Subcutaneous abdominal adipose tissue (tissue), 5 donors: ENCODE data around the gene NKG7.
"Not testable (repeated sequence)": the region's sequence is repeated elsewhere in the genome, so short reads cannot be mapped to it uniquely, and the experiment has no call there.

Experiments used
- H3K27ac ChIP-seq: one replicate; pipeline ENCODE4 v1.7.0; 2013; ENCODE audit warnings: low read depth, mild to moderate bottlenecking, inconsistent platforms, low read length, moderate library complexity
- H3K27me3 ChIP-seq, 5 donors: one replicate each; pipeline ENCODE4 v1.7.0; 2013; ENCODE audit warnings: low read length in 5 of 5, inconsistent platforms in 1 of 5; ENCODE audit not compliant: control insufficient read depth in 5 of 5, insufficient read depth in 4 of 5
- H3K36me3 ChIP-seq, 5 donors: one replicate each; pipeline ENCODE4 v1.7.0; 2013; ENCODE audit warnings: low read length in 5 of 5; ENCODE audit not compliant: control insufficient read depth in 5 of 5, insufficient read depth in 5 of 5
- H3K4me1 ChIP-seq, 5 donors: one replicate each; pipeline ENCODE4 v1.7.0; 2013; ENCODE audit warnings: low read length in 5 of 5, mild to moderate bottlenecking in 3 of 5, moderate library complexity in 1 of 5; ENCODE audit not compliant: control insufficient read depth in 5 of 5, insufficient read depth in 5 of 5
- H3K4me3 ChIP-seq, 5 donors: one replicate each; pipeline ENCODE4 v1.7.0; 2013; ENCODE audit warnings: low read length in 5 of 5, low read depth in 1 of 5
- H3K9ac ChIP-seq, 5 donors: one replicate each; pipeline ENCODE4 v1.7.0; 2013; ENCODE audit warnings: low read length in 5 of 5, mild to moderate bottlenecking in 4 of 5, moderate library complexity in 3 of 5
- H3K9me3 ChIP-seq, 5 donors: one replicate each; pipeline ENCODE4 v1.7.0; 2013; ENCODE audit warnings: low read length in 5 of 5; ENCODE audit not compliant: control insufficient read depth in 5 of 5
- donor health status: healthy.
- donor health status: healthy.
- donor health status: healthy.
- donor health status: healthy.
- donor health status: healthy.

NKG7 gene

DNA sequence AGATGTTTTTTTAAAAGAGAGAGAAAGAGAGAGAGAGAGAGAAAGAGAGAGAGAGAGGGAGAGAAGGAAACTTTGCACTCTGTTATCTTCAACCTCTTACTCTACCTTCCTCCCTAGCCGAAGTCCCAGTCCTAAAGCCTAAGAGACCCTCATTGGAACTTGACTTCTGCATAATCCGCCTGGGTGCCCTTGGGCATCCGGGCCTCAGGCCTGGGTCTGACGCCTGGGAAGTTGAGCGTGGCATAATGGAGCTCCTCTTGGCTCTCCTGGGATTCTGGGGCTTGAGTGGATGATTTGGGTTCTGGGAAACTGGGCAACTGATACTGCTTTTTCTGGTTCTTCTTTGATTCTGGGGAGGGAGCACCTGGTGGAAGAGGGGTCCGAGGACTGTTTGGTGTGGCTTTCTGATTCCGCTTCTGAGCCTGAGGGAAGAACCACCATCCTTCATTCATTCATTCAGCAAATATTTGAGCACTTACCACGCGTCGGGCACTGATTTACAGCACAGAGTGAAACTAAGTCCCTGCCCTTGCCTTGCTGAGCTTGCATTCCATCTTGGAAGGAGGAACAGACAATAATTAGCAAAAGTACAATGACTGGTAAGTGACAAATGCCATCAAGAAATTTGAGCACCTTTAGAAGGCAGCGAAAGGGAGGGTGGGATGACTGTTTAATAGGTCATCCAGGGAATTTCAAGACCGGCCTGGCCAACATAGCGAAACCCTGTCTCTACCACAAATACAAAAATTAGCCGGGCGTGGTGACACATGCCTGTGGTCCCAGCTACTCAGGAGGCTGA lies 38.7 kb upstream of the NKG7 start:
- peaks cover 0 to 12% (median 2%) of the 10 kb centered on the region in 5 donors for H3K27me3 ChIP-seq
- H3K9ac ChIP-seq = no peak overlapping the region
- no peaks in the 10 kb centered on the region for H3K36me3 ChIP-seq
- H3K4me3 ChIP-seq = no peak overlapping the region
- H3K9me3 ChIP-seq = peaks cover 0 to 1% (median 0%) of the 10 kb centered on the region in 5 donors
- peaks cover 0 to 2% (median 0%) of the 10 kb centered on the region in 5 donors for H3K4me1 ChIP-seq
- no peak overlapping the region for H3K27ac ChIP-seq

DNA sequence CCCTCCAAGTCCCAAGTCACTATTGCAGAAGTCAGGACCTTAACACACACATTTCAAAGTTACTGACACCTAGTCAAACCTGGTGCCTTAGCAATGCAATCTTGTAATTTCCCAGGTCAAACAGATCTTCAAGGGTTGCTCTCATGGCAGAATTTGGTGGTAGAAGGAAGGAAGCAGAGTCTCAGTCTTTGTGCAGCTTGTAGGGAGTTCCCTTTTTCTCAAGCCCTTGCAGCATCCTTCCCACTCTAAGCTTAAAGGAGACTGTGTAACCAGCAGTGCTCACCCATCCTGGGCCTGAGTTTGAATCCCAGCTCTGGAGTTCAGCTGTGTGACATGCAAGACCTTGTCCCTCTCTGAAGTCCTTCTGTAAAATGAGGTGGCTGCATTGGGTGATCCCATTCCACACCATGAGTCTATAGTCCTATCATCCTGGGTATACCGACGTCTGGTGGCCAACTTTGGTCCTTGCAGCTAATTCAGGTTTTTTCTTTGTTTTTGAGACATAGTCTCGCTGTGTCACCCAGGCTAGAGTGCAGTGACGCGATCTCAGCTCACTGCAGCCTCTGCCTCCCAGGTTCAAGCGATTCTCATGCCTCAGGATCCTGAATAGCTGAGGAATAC lies 35.2 kb upstream of the NKG7 start:
- peaks cover 0 to 4% (median 2%) of the 10 kb centered on the region in 5 donors for H3K9me3 ChIP-seq
- H3K36me3 ChIP-seq = no peaks in the 10 kb centered on the region
- H3K27me3 ChIP-seq = peaks cover 0 to 6% (median 2%) of the 10 kb centered on the region in 5 donors
- H3K4me3 ChIP-seq = no peak overlapping the region
- H3K27ac ChIP-seq = no peak overlapping the region
- H3K9ac ChIP-seq = no peak overlapping the region
- H3K4me1 ChIP-seq = peaks cover 0 to 2% (median 0%) of the 10 kb centered on the region in 5 donors

GRCh38 chr19:51402117-51402516 lies 29.7 kb upstream of the NKG7 start:
- Histone ChIP-seq H3K9me3 (peaks cover 3 to 15% (median 12%) of the 10 kb centered on the region in 5 donors), H3K27me3 (peaks cover 0 to 3% (median 0%) of the 10 kb centered on the region in 5 donors), H3K27ac (no peak overlapping the region)

DNA sequence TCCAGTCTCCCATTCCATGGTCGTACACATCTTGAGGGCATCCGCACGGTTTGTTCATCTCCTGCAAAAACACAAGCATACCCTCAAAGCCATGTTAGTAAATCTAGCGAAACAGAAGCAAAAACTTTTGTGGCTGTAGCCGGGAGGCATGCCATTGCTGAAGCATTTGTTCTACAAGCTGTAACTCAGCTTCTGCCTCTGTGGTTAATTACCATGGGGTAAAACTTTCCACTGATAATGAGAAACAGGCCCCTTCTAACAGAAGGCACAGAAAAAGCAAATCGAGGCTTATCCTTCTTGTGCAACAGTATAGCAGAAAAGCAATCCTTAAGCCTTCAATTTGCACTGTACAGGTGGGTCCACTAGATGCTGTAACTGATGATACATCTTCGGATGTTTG lies 27.5 kb upstream of the NKG7 start:
- H3K9ac ChIP-seq, H3K4me3 ChIP-seq, H3K27me3 ChIP-seq, H3K36me3 ChIP-seq, H3K4me1 ChIP-seq, H3K27ac ChIP-seq: not testable (repeated sequence)
- H3K9me3 ChIP-seq = peaks cover 3 to 13% (median 10%) of the 10 kb centered on the region in 5 donors

More at GRCh38 chr19:51402117-51402516, 29.7 kb upstream of the NKG7 start:
- Histone ChIP-seq H3K36me3 (no peaks in the 10 kb centered on the region), H3K4me3 (no peak overlapping the region), H3K9ac (no peak overlapping the region), H3K4me1 (peaks cover 0 to 9% (median 0%) of the 10 kb centered on the region in 5 donors)

DNA sequence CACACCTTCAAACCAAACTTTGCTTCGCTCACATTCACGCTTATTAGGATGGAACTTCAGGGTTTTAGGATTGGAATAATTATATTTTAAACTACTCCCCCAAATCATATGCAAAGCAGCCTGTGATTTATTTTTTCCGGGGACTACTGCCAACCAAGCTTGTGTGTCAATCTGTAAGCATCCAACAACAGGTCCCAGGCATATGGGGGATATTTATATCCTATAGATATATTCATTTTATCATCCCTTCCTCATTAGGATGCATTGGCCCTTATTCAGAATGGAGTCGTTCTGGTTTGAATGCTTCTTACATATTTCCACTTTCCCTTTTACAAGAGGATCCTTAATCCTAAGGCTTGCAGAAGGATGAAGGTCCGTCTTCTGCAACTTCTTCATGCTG lies 26.8 kb upstream of the NKG7 start:
- Histone ChIP-seq H3K4me1 (peaks cover 0 to 15% (median 6%) of the 10 kb centered on the region in 5 donors), H3K27me3 (no peaks in the 10 kb centered on the region), H3K27ac (no peak overlapping the region), H3K36me3 (no peaks in the 10 kb centered on the region), H3K9ac (no peak overlapping the region), H3K9me3 (peaks cover 3 to 13% (median 10%) of the 10 kb centered on the region in 5 donors), H3K4me3 (no peak overlapping the region)

DNA sequence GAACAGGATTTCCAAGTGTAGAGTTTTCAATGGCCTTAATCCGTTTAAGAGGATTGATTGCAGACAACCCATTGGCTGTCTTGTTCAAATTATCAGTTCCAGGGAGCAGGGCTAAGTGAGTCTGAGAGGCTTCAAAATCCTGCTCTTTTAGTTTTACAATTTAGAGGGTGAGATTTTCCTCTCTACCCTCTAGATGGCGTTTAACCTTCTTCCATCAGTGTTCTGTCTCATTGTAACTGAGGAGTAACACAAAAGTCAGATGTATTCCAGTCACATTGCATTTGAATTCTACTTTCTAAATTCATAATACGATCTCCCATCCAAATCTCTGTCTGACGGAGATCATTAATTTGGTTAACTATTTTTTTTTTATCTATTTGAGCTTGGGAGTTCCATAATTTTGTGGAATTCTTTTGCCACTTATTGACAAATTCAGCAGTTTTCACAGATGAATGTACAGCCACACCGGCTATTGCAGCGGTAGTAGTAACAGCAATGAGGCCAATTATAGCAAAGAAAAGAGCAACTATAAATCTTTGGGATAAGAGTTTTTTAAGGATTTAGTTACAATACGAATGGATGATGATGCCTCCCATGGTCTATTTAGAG lies 25.7 kb upstream of the NKG7 start:
- H3K9me3 ChIP-seq = peaks cover 3 to 13% (median 10%) of the 10 kb centered on the region in 5 donors
- peaks cover 0 to 20% (median 11%) of the 10 kb centered on the region in 5 donors for H3K4me1 ChIP-seq
- no peaks in the 10 kb centered on the region for H3K36me3 ChIP-seq
- no peak overlapping the region for H3K4me3 ChIP-seq
- H3K27me3 ChIP-seq = no peaks in the 10 kb centered on the region
- H3K27ac ChIP-seq = no peak overlapping the region
- H3K9ac ChIP-seq = no peak overlapping the region

DNA sequence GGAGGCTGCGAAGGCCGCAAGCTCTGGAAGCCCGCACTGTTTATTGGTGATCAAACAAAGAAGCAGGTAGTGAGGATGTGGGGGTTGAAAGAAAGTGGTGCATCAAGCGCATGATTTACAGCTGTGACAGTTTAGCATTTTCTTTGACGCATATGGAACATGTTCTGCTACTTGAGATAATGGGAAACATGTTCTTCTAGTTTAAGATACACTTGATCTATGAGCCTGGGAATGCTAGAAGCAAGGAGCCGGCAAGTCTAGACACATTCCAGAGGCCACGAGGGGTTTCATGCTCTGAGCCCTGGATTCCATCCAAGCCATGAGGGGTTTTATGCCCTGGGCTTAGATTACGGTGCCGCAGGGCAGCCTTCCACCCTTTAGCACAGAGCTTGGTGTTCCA lies 25.0 kb upstream of the NKG7 start:
- H3K4me3 ChIP-seq, H3K27ac ChIP-seq, H3K9ac ChIP-seq, H3K27me3 ChIP-seq, H3K9me3 ChIP-seq, H3K36me3 ChIP-seq: not testable (repeated sequence)
- H3K4me1 ChIP-seq = peaks cover 0 to 20% (median 11%) of the 10 kb centered on the region in 5 donors

- peaks cover 0 to 21% (median 11%) of the 10 kb centered on the region in 5 donors for H3K4me1 ChIP-seq
- no peak overlapping the region for H3K9ac ChIP-seq
- peaks cover 0 to 4% (median 0%) of the 10 kb centered on the region in 5 donors for H3K27me3 ChIP-seq
- H3K27ac ChIP-seq = no peak overlapping the region
- H3K4me3 ChIP-seq = no peak overlapping the region
- H3K36me3 ChIP-seq = no peaks in the 10 kb centered on the region
- H3K9me3 ChIP-seq = no peaks in the 10 kb centered on the region
Measured at GRCh38 chr19:51396175-51396574, 23.7 kb upstream of the NKG7 start.

DNA sequence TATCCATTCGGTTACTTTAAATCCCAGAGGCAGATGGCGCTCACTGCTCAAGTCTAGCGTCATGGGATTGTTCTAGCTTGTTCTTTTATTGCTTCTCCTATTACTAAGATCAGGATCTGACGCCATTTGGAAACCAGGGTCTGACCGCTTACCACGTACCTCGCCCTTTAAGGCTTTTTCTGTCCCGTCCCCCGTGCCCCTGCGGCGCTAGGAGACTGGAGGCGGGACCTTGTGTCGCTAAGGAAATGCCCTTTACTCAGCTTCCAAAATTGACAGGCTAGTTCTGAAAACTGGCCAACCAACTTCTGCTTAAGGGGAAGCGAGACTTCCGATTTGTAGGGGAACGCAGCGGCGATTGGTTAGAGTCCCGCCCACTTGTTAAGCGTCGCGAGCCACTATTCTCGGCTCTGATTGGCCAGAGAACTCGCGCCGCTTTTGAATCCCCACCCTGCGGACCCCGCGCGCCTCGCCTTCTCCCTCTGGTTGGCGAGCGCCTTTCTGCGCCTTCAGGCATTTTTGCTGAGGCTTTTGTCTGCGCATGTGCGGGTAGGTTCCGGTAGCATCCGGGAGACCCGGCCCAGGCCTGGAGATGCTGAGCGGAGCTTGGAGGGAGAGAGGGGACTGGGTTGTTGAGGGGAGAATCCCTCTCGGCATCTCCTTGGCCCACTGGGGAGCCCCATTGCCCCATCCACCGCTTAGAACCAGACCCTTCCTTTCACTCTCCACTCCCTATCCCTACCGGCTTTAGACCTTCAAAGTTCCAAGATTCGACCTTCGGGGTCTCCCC lies 21.8 kb upstream of the NKG7 start:
- Histone ChIP-seq H3K9me3 (no peaks in the 10 kb centered on the region), H3K9ac (peak overlapping the region in 4 of 5 donors; percentile 31 to 85 (median 70)), H3K4me1 (peaks cover 0 to 27% (median 11%) of the 10 kb centered on the region in 5 donors), H3K27ac (peak overlapping the region; percentile 77), H3K4me3 (peak overlapping the region; percentile 61 to 85 (median 67)), H3K27me3 (peaks cover 0 to 6% (median 0%) of the 10 kb centered on the region in 5 donors), H3K36me3 (no peaks in the 10 kb centered on the region)
